Occipital lobe (tissue), 3 donors: Measurements from ENCODE around the gene CALD1. TPM values are rescaled to one million over a fixed set of nuclear protein-coding genes. Genes with fewer than 3 reads are reported as not detected.

Experiments used
- DNase-seq: peaks from one replicate; lab custom pipeline; 2025; lab: John Stamatoyannopoulos, UW
- small RNA-seq: library from RNA; depleted of rRNA; stranded (forward); fragments of <200 nt; gene quantifications from one replicate; pipeline ENCODE3, GENCODE V24; 2014
- total RNA-seq: library from RNA; depleted of rRNA; stranded (reverse); fragments of >200 nt; gene quantifications from one replicate; pipeline ENCODE4 v1.2.3, GENCODE V29; 2014

CALD1 gene
- total RNA-seq, 1 donor from 2014 or later, result 29.5 TPM

DNA sequence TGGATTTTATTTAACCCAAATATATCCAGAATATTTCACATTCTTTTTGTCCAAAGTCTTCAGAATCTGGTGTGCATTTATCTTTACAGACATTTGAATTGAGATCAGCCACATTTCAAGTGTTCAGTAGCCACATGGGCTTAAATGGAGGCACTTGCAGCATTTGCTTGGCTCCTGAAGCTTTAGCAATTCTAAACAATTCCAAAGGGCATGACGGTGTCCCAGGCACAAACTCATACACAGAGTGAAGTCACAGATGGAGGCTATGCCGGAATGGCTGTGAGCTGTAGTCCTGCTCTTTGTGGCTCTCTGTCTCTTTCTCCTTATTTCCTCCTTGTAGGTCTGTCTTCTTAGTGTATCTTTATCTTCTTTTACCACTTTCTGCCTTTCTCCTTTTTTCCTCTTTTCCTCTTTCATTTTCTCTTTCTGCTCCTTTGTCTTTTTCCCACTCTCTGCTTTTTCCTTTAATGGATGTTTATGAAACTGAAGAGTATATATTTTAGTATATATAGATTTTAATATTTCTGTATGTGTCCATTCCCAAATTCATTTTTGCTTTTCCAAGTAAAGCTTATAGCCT lies 214.5 kb downstream of the CALD1 start:
- no peak for DNase-seq

DNA sequence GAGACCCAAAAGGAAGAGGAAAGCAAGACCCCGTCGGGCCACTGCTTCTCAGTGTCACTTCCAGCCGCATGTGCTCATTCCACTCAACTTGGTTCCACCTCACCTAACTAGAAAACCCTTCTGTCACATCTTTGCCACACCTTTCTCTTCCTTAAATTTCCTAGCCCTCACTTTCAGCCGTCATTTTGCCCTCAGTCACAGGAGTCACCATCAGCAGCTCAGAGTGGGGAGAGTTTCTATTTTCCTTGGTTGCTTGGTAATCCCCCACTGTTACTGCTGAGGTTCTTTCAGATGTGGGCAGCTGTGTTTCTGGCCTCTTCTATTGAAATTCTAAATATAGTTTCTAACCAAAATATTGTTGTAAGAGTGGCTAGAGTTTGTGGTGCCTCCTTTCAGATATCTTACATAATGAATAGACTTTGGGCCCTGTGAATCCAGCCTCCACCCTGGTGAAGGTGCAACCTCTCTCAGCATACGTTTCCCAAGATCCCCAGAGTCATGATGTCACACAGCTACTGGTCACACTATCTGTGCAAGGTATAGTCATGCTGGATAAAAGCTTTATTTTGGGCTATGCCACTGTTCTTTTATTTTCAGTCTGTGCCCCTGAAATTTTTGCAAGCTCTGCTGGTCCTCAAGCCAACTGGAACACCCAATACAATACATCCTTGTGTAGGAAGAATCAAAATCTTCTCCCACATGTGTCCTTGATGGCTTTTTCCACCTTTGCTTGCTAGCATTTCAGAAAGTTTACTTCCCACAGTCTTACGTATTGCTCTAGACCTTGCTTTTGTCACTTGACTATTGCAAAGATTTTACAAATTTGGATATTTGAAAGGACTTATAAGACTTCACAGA lies 216.0 kb downstream of the CALD1 start:
- DNase-seq, result no peak

DNA sequence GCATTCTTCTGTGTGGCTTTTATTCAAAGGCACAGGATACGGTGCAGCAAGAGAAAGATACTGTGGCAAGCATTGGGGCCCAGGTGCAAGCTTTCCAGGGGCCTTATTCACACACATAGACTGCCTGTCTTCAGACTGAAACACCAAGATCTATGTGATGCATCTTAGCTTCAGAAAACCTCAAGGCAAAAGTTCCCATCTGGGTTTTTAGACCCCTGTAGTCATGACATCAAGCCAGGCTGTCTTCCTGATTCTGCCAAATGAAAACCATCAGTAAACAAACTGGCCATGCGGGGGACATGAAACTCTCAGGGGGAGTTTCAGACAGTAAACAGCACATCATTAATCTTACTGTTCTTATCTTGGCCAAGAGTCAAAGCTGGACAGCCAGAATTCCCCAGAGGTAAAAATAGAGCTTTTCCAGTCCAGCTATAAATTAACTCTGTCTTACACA lies 216.7 kb downstream of the CALD1 start:
- no peak for DNase-seq

DNA sequence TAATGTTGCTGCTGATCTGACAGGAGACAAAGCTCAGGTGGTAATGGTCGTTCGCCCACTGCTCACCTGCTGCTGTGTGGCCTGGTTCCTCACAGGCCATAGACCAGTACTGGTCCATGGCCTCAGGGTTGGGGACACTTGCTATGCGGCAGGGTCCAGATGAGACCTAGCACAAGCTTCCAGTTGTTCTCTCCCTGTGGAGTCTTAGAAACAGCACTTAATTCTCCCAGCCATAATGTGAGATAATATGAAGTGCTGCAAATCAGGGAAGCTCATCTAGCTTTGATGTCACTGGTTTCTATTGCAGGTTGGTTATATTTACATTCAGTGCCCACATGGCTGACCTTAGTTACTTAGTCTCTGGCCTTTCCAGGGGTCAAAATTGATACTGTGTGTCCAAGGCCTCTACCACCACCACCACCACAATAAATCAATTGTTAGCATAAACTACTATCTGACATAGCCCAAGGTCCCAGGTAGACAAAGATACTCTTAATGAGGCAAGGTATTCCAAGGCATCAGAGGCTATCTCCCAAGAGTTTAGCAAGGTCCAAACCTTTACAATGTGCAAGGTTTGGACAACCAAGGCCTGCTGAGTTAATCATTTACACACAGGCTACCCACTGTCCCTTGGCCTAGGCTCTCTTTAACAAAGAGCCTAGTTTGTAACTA lies 217.9 kb downstream of the CALD1 start:
- no peak for DNase-seq

DNA sequence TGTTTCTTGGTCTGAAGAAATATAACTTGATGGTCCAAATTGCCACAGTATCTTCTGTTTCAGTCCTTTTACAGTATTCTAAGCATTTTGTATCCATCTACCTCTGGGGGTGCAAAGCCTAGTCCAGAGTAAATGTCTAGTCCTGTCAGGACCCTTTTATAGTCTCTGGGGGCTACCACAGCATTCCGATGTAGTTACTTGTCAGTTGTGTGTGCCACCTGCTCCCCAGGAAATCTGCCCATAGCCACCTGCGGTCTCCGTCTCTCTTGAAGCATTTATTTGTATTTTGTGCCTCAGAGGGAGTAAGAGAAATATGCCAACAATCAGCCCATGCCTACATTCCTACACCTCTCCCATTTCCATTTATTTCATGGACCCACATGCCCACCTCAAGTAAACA lies 219.7 kb downstream of the CALD1 start:
- DNase-seq, result no peak

DNA sequence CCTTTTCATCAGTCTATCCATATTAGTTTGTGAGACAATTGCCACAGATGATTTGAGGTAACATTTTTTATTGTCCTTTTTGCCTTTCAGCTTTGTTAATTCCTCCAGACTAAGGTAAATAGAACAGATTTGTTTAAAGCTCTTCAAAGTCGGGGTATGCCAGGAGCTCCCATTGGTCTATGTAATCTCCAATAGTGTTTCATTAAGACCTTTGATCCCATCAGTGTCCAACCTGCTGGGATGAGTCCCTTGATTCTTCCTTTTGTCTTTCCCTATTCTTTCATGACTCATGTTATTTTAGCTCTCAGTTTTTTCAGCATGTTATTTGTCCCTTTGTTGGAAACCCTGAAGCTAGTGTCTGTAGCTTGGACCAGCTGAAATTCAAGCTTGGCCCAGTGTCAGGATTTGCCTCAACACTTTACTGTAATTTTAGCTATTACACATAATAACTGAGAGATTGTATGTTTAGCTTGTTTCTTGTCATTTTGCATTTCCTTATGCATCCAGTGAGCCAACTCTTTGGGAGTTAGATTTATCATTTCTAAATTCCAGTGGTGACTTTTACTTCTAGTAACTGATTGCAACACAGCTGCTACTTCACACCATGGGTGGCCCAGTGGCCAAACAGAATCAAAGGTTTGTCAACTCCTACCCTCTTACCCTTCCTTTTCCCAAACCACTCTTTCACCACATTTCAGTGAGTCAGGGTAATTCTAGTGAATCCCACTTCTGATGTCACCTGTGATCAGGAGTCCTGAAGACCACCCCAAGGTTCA lies 222.1 kb downstream of the CALD1 start:
- no peak for DNase-seq

DNA sequence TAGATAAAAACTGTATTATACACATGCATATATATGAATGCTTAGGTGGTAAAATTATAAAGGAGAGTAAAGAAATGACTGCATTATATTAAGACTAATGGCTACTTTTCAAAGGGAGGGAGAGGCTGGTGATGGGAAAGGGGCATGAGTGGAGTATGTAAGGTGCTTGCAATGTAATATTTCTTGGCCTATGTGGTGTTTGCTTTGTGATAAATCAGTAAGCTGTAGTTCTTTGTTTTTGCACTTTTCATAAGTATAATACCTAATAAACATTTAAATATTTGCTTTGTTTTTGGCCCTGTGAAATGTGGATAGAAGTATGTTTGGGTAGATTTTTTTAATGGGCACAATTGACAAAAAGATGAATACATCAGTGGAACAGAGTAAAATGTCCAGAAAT lies 232.8 kb downstream of the CALD1 start:
- no peak for DNase-seq

Small RNAs within 50 kb of the gene (small RNA-seq; reads per million reads assigned to genes)
- gene TUBB3P2, result not detected

Other genes with a start within 250 kb of the CALD1 start
- not detected for gene AKR1B15, start 230.5 kb upstream of the CALD1 start, total RNA-seq
- 30.3 TPM for gene BPGM, start 132.8 kb upstream of the CALD1 start, total RNA-seq
- gene AGBL3, start 206.9 kb downstream of the CALD1 start, total RNA-seq, result 6.7 TPM